Thymus (tissue), 11 donors: ENCODE measurements around the gene CMSS1. TPM values are rescaled to one million over a fixed set of nuclear protein-coding genes. Genes with fewer than 3 reads are reported as not detected.

ENCODE experiments used
- DNase-seq, 9 donors: peaks; one replicate each; pipeline ENCODE4 v3.0.0-alpha.2; 2013; ENCODE audit warnings: low spot score in 9 of 9, low read depth in 6 of 9, missing footprints in 1 of 9
- H3K27ac ChIP-seq, 2 donors: one replicate each; pipeline ENCODE4 v1.5.1; 2013; ENCODE audit warnings: control low read depth in 1 of 2, low read depth in 1 of 2, low read length in 1 of 2, mild to moderate bottlenecking in 1 of 2, moderate library complexity in 1 of 2
- H3K27me3 ChIP-seq, 2 donors: one replicate each; pipeline ENCODE4 v1.5.1; 2013; ENCODE audit warnings: low read length in 1 of 2; ENCODE audit not compliant: control insufficient read depth in 2 of 2, insufficient read depth in 1 of 2
- H3K36me3 ChIP-seq, 2 donors: one replicate each; pipeline ENCODE4 v1.5.1; 2013; ENCODE audit warnings: low read length in 1 of 2, mild to moderate bottlenecking in 1 of 2, moderate library complexity in 1 of 2; ENCODE audit not compliant: control insufficient read depth in 2 of 2, insufficient read depth in 2 of 2
- H3K4me1 ChIP-seq, 2 donors: one replicate each; pipeline ENCODE4 v1.5.1; 2013; ENCODE audit warnings: low read length in 2 of 2; ENCODE audit not compliant: control insufficient read depth in 2 of 2, insufficient read depth in 2 of 2
- H3K4me3 ChIP-seq, 2 donors: one replicate each; pipeline ENCODE4 v1.5.1; 2013; ENCODE audit warnings: low read length in 2 of 2, control low read depth in 1 of 2, mild to moderate bottlenecking in 1 of 2
- H3K9me3 ChIP-seq, 2 donors: one replicate each; pipeline ENCODE4 v1.5.1; 2013; ENCODE audit warnings: low read length in 1 of 2, mild to moderate bottlenecking in 1 of 2; ENCODE audit not compliant: control insufficient read depth in 2 of 2, insufficient read depth in 1 of 2
- WGBS: extraction: QIAGEN DNeasy Blood & Tissue Kit; methylation state at CpG from one replicate; pipeline ENCODE4 v1.1.7; 2013; 5-methylcytosine and 5-hydroxymethylcytosine counted together
- polyA plus RNA-seq: library from polyadenylated mRNA; stranded (reverse); fragments of 200-250 nt; gene quantifications from one replicate; pipeline ENCODE4 v1.2.3, GENCODE V29; 2013
- total RNA-seq: library from RNA; stranded (reverse); fragments of 120-200 nt; gene quantifications from one replicate; pipeline ENCODE4 v1.2.4, GENCODE V29; 2013
- donor health status: healthy.

CMSS1 gene
- total and polyA plus RNA-seq, 2 donors: 27.3 to 39.0 TPM

- no peak for DNase-seq
- no peak overlapping the region for H3K27ac ChIP-seq
- no peaks in the 10 kb centered on the region for H3K36me3 ChIP-seq
- no peaks in the 10 kb centered on the region for H3K4me1 ChIP-seq
- no peak overlapping the region for H3K4me3 ChIP-seq
- H3K9me3 ChIP-seq: no peaks in the 10 kb centered on the region
- 96% methylated on average over 3 of the region's 3 CpGs for WGBS
- H3K27me3 ChIP-seq: no peaks in the 10 kb centered on the region
These were observed 140.7 kb downstream of the CMSS1 start for GRCh38 chr3:99958222-99958912.

GRCh38 chr3:99960123-99960878 is 142.6 kb downstream of the CMSS1 start:
- no peak overlapping the region for H3K4me3 ChIP-seq
- no peaks in the 10 kb centered on the region for H3K4me1 ChIP-seq
- H3K27me3 ChIP-seq: no peaks in the 10 kb centered on the region
- no peak for DNase-seq
- H3K36me3 ChIP-seq: no peaks in the 10 kb centered on the region
- 77% methylated on average over 5 of the region's 5 CpGs for WGBS
- no peaks in the 10 kb centered on the region for H3K9me3 ChIP-seq
- H3K27ac ChIP-seq: no peak overlapping the region

GRCh38 chr3:99960941-99961340 is 143.3 kb downstream of the CMSS1 start:
- WGBS: 96% methylated on average over 7 of the region's 7 CpGs
- H3K4me1 ChIP-seq: no peaks in the 10 kb centered on the region
- no peaks in the 10 kb centered on the region for H3K9me3 ChIP-seq
- no peak for DNase-seq
- H3K4me3 ChIP-seq: no peak overlapping the region
- H3K36me3 ChIP-seq: no peaks in the 10 kb centered on the region
- H3K27me3 ChIP-seq: no peaks in the 10 kb centered on the region
- H3K27ac ChIP-seq: no peak overlapping the region

GRCh38 chr3:99961756-99962515 is 144.3 kb downstream of the CMSS1 start:
- Histone ChIP-seq H3K27me3 (no peaks in the 10 kb centered on the region), H3K36me3 (no peaks in the 10 kb centered on the region), H3K27ac (no peak overlapping the region), H3K4me3 (no peak overlapping the region), H3K4me1 (no peaks in the 10 kb centered on the region), H3K9me3 (no peaks in the 10 kb centered on the region)
- DNase-seq: no peak
- 98% methylated on average over 7 of the region's 7 CpGs for WGBS

- H3K27me3 ChIP-seq: no peaks in the 10 kb centered on the region
- no peaks in the 10 kb centered on the region for H3K36me3 ChIP-seq
- WGBS: 97% methylated on average over 2 of the region's 2 CpGs
- H3K27ac ChIP-seq: no peak overlapping the region
- H3K9me3 ChIP-seq: no peaks in the 10 kb centered on the region
- H3K4me1 ChIP-seq: no peaks in the 10 kb centered on the region
- no peak overlapping the region for H3K4me3 ChIP-seq
- no peak for DNase-seq
These were observed 145.0 kb downstream of the CMSS1 start for GRCh38 chr3:99962703-99963102.

- Histone ChIP-seq H3K4me1 (no peaks in the 10 kb centered on the region), H3K27ac (no peak overlapping the region), H3K9me3 (no peaks in the 10 kb centered on the region), H3K27me3 (no peaks in the 10 kb centered on the region), H3K4me3 (no peak overlapping the region), H3K36me3 (no peaks in the 10 kb centered on the region)
- 94% methylated on average over 1 of the region's 1 CpG for WGBS
- no peak for DNase-seq
These were observed 147.4 kb downstream of the CMSS1 start for GRCh38 chr3:99965077-99965476.

GRCh38 chr3:99965681-99966408 is 148.2 kb downstream of the CMSS1 start:
- Histone ChIP-seq H3K4me3 (no peak overlapping the region), H3K27ac (no peak overlapping the region), H3K4me1 (no peaks in the 10 kb centered on the region), H3K9me3 (no peaks in the 10 kb centered on the region), H3K36me3 (no peaks in the 10 kb centered on the region), H3K27me3 (no peaks in the 10 kb centered on the region)
- 98% methylated on average over 3 of the region's 3 CpGs for WGBS
- DNase-seq: no peak

GRCh38 chr3:99966662-99967416 is 149.2 kb downstream of the CMSS1 start:
- Histone ChIP-seq H3K9me3 (no peaks in the 10 kb centered on the region), H3K36me3 (no peaks in the 10 kb centered on the region), H3K27ac (no peak overlapping the region), H3K27me3 (no peaks in the 10 kb centered on the region), H3K4me1 (no peaks in the 10 kb centered on the region), H3K4me3 (no peak overlapping the region)
- 97% methylated on average over 7 of the region's 7 CpGs for WGBS
- no peak for DNase-seq
